Kidney (tissue), 14 donors: ENCODE measurements around the gene ADGRG1. TPM values are rescaled to one million over a fixed set of nuclear protein-coding genes. Genes with fewer than 3 reads are reported as not detected.

ENCODE experiments used
- DNase-seq, 5 donors: peaks; one replicate each; pipeline ENCODE4 v3.0.0-alpha.2; 2013 to 2020
- FAIRE-seq: peaks from 2 replicates; lab custom pipeline; 2012; peaks lifted over from hg19 to GRCh38; lab: Jason Lieb, UNC
- H3K27ac ChIP-seq, 2 donors: one replicate each; pipeline ENCODE4 v1.7.0; 2013; ENCODE audit warnings: low read depth in 2 of 2, low read length in 2 of 2, inconsistent platforms in 1 of 2
- H3K27me3 ChIP-seq: one replicate; pipeline ENCODE4 v1.7.1; 2013; ENCODE audit warnings: low read length, inconsistent platforms; ENCODE audit not compliant: control insufficient read depth, insufficient read depth
- H3K36me3 ChIP-seq, 3 donors: one replicate each; pipeline versions ENCODE4 v1.7.0 to v1.7.1; 2013; ENCODE audit warnings: low read length in 3 of 3, control low read depth in 1 of 3, inconsistent platforms in 1 of 3; ENCODE audit not compliant: insufficient read depth in 3 of 3, control insufficient read depth in 2 of 3
- H3K4me1 ChIP-seq, 3 donors: one replicate each; pipeline versions ENCODE4 v1.7.0 to v1.7.1; 2013; ENCODE audit warnings: low read length in 3 of 3, inconsistent platforms in 1 of 3, low read depth in 1 of 3; ENCODE audit not compliant: control insufficient read depth in 2 of 3, insufficient read depth in 2 of 3
- H3K4me3 ChIP-seq, 3 donors: one replicate each; pipeline versions ENCODE4 v1.7.0 to v1.8.1; 2013; ENCODE audit warnings: low read length in 3 of 3, control low read depth in 1 of 3, inconsistent platforms in 1 of 3
- H3K9ac ChIP-seq, 3 donors: one replicate each; pipeline versions ENCODE4 v1.7.0 to v1.7.1; 2013; ENCODE audit warnings: low read length in 3 of 3, control low read depth in 1 of 3, inconsistent platforms in 1 of 3
- H3K9me3 ChIP-seq, 3 donors: one replicate each; pipeline versions ENCODE4 v1.7.0 to v1.7.1; 2013; ENCODE audit warnings: low read length in 3 of 3, control low read depth in 1 of 3, inconsistent platforms in 1 of 3; ENCODE audit not compliant: control insufficient read depth in 2 of 3, insufficient read depth in 1 of 3
- intact Hi-C: fragments of 100-400 bp; cut with DNase I; formaldehyde crosslinking; loops from one replicate; pipeline ENCODE4 v1.11.1; 2022
- polyA plus RNA-seq: library from polyadenylated mRNA; stranded (reverse); fragments of 350-450 nt; fragmentation: Illumina TruSeq; extraction: RNeasy Lipid Tissue Mini Kit (QIAGEN cat#74804); gene quantifications from one replicate; pipeline ENCODE4 v1.2.3, GENCODE V29; 2014; ENCODE audit warnings: low read depth, low replicate concordance; ENCODE audit not compliant: insufficient read depth
- total RNA-seq: library from RNA; stranded (reverse); fragmentation: NEBNext Ultra II Directional; extraction: Animal tissue kit (Norgen Biotek cat#: 25700); gene quantifications from one replicate; pipeline ENCODE4 v1.2.1, GENCODE V29; 2021
- TF ChIP-seq, protein P1 (sequence below): IDR thresholded peaks from 3 replicates; pipeline ENCODE4 v1.5.1; 2012; ENCODE audit warnings: mild to moderate bottlenecking, moderate library complexity, borderline replicate concordance; ENCODE audit not compliant: insufficient read depth; ENCODE audit errors: extremely low read depth
- donor health status: control.
- donor health status: control.
- donor health status: control.
- donor health status: control.
- donor health status: control.
- donor health status: DM: yes; HTN: yes; CAD: no.
- donor health status: Normal renal cell carcinoma (clear cell type).

The ADGRG1 gene
- total and polyA plus RNA-seq, 2 donors from 2014 or later: 188 to 351 TPM

DNA sequence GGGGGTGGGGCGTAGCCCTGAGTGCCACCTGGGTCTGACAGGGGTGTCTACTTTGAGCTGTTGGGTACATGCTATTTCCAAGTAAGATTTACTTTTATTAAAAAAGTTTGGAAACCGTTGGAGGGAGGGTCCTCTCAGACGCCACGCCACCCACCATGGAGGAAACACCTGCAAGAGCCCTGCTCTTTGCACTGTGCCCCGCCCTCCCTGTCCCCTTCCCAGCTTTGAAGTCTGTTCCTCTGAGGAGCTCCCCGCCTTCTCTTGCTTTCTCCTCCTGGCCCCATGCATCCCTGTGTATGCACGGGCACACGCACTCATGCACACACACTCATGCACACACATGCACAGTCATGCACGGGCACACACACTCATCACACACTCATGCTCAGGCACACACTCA, 15.5 kb downstream of the ADGRG1 start:
- Histone ChIP-seq H3K9me3 (no peaks in the 10 kb centered on the region), H3K36me3 (peaks cover 0 to 25% (median 12%) of the 10 kb centered on the region in 3 donors), H3K27ac (no peak overlapping the region), H3K9ac (no peak overlapping the region), H3K4me3 (no peak overlapping the region), H3K27me3 (no peaks in the 10 kb centered on the region), H3K4me1 (peaks cover 0 to 43% (median 23%) of the 10 kb centered on the region in 3 donors)
- FAIRE-seq: no peak
- DNase-seq: no peak
- intact Hi-C loops: no loop called here
- TF ChIP-seq, protein P1, sequence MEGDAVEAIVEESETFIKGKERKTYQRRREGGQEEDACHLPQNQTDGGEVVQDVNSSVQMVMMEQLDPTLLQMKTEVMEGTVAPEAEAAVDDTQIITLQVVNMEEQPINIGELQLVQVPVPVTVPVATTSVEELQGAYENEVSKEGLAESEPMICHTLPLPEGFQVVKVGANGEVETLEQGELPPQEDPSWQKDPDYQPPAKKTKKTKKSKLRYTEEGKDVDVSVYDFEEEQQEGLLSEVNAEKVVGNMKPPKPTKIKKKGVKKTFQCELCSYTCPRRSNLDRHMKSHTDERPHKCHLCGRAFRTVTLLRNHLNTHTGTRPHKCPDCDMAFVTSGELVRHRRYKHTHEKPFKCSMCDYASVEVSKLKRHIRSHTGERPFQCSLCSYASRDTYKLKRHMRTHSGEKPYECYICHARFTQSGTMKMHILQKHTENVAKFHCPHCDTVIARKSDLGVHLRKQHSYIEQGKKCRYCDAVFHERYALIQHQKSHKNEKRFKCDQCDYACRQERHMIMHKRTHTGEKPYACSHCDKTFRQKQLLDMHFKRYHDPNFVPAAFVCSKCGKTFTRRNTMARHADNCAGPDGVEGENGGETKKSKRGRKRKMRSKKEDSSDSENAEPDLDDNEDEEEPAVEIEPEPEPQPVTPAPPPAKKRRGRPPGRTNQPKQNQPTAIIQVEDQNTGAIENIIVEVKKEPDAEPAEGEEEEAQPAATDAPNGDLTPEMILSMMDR: no peak

DNA sequence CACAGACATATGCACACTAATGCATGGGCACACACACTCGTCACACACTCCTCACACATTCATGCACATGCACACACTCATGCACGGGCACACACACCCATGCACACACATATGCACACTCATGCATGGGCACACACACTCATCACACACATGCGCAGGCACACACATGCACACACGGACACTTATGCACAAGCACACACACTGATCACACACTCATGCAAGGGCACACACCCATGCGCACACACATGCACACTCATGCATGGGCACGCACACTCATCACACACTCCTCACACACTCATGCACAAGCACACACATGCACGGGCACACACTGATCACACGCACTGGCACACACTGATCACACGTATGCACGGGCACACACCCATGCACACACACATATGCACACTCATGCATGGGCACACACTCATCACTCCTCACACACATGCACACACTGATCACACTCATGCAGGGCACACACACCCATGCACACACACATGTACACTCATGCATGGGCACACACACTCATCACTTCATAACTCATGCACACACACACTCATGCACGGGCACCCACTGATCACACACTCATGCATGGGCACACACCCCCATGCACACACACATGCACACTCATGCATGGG, 16.1 kb downstream of the ADGRG1 start:
- H3K4me3 ChIP-seq: no peak overlapping the region
- no peak for FAIRE-seq
- no peak overlapping the region for H3K27ac ChIP-seq
- intact Hi-C loops: loop anchor here (5.0 kb wide), 1 partner anchor 52 kb away; no protein-coding TSS in a partner anchor
- TF ChIP-seq, protein P1: no peak
- H3K9me3 ChIP-seq: no peaks in the 10 kb centered on the region
- H3K9ac ChIP-seq: no peak overlapping the region
- peaks cover 0 to 37% (median 23%) of the 10 kb centered on the region in 3 donors for H3K4me1 ChIP-seq
- no peaks in the 10 kb centered on the region for H3K27me3 ChIP-seq
- peaks cover 0 to 25% (median 12%) of the 10 kb centered on the region in 3 donors for H3K36me3 ChIP-seq
- DNase-seq: no peak

DNA sequence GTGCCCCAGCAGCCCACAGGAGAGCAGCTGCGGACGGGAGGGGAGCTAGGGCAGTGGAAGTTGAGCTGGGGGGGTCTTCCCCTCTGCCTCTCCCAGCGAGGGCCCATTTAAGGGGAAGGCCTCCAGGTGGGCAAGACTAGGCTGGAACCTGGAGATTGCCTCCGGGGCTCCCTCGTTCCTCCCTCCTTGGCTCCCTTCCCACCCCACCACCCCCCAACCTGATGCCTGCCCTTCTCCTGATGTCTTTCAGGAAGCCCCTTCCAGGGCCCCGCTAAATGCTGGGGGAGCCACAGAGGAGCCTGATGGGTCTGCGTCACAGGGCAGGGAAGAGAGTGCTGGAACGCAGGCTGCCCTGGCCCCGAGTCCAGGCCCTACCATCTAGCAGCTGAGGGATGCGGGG, 16.7 kb downstream of the ADGRG1 start:
- intact Hi-C loops: loop anchor here (5.0 kb wide), 1 partner anchor 53 kb away; no protein-coding TSS in a partner anchor
- H3K4me3 ChIP-seq: no peak overlapping the region

More for the DNA sequence above, 16.7 kb downstream of the ADGRG1 start:
- no peak for DNase-seq
- H3K36me3 ChIP-seq: peaks cover 0 to 29% (median 15%) of the 10 kb centered on the region in 3 donors
- H3K27me3 ChIP-seq: no peaks in the 10 kb centered on the region
- no peak overlapping the region for H3K9ac ChIP-seq
- H3K4me1 ChIP-seq: peaks cover 0 to 33% (median 20%) of the 10 kb centered on the region in 3 donors
- H3K27ac ChIP-seq: peak overlapping the region in 1 of 2 donors; percentile 50
- FAIRE-seq: no peak
- TF ChIP-seq, protein P1: no peak
- H3K9me3 ChIP-seq: no peaks in the 10 kb centered on the region
